Measurements from ENCODE around the gene LRRC9. TPM values are rescaled to one million over a fixed set of nuclear protein-coding genes. Genes with fewer than 3 reads are reported as not detected.

The LRRC9 gene
- total and polyA plus RNA-seq, 10 donors = not detected

GRCh38 chr14:59986556-59987059, 66.7 kb downstream of the LRRC9 start:
- no peak for DNase-seq
- no peaks in the 10 kb centered on the region for H3K36me3 ChIP-seq
- no peak overlapping the region for H3K27ac ChIP-seq
- TF ChIP-seq POLR2AphosphoS5 (IDR thresholded peaks at IDR 0.05) (no peak), CTCF (IDR thresholded peaks at IDR 0.05 in 8 of 11, conservative IDR thresholded peaks at IDR 0.05 in 3 of 11) (no peak), POLR2A (IDR thresholded peaks at IDR 0.05) (no peak)
- intact Hi-C loops (cut with DNase I; ENCODE audit: low total_unique reads) = no loop called here
- H3K9me3 ChIP-seq = peaks cover 0 to 4% (median 0%) of the 10 kb centered on the region in 8 donors
- H3K4me1 ChIP-seq = no peaks in the 10 kb centered on the region
- 78 to 88% (median 87%) methylated on average over 1 of the region's 1 CpG for WGBS, 5 donors
- no peak overlapping the region for H3K4me3 ChIP-seq
- peaks cover 0 to 4% (median 0%) of the 10 kb centered on the region in 7 donors for H3K27me3 ChIP-seq (replicated peaks in 1 of 7)

- H3K27ac ChIP-seq = no peak overlapping the region
- H3K4me1 ChIP-seq = no peaks in the 10 kb centered on the region
- intact Hi-C loops (cut with DNase I; ENCODE audit: low total_unique reads) = no loop called here
- H3K4me3 ChIP-seq = no peak overlapping the region
- peaks cover 0 to 3% (median 0%) of the 10 kb centered on the region in 7 donors for H3K27me3 ChIP-seq (replicated peaks in 1 of 7)
- DNase-seq = no peak
- H3K9me3 ChIP-seq = no peaks in the 10 kb centered on the region
- TF ChIP-seq POLR2AphosphoS5 (IDR thresholded peaks at IDR 0.05) = no peak
- TF ChIP-seq CTCF (IDR thresholded peaks at IDR 0.05 in 8 of 11, conservative IDR thresholded peaks at IDR 0.05 in 3 of 11) = no peak
- no peak for TF ChIP-seq POLR2A (IDR thresholded peaks at IDR 0.05)
- no peaks in the 10 kb centered on the region for H3K36me3 ChIP-seq
These were observed 77.5 kb downstream of the LRRC9 start for GRCh38 chr14:59997449-59997848.

- Histone ChIP-seq H3K36me3 (no peaks in the 10 kb centered on the region), H3K27me3 (replicated peaks in 1 of 7) (peaks cover 0 to 3% (median 0%) of the 10 kb centered on the region in 7 donors), H3K4me3 (no peak overlapping the region), H3K4me1 (no peaks in the 10 kb centered on the region), H3K27ac (no peak overlapping the region), H3K9me3 (no peaks in the 10 kb centered on the region)
- intact Hi-C loops (cut with DNase I; ENCODE audit: low total_unique reads) = no loop called here
- no peak for DNase-seq
- TF ChIP-seq POLR2A (IDR thresholded peaks at IDR 0.05) (no peak), POLR2AphosphoS5 (IDR thresholded peaks at IDR 0.05) (no peak), CTCF (IDR thresholded peaks at IDR 0.05 in 8 of 11, conservative IDR thresholded peaks at IDR 0.05 in 3 of 11) (no peak)
These were observed 78.0 kb downstream of the LRRC9 start for GRCh38 chr14:59997966-59998365.

- H3K4me1 ChIP-seq = no peaks in the 10 kb centered on the region
- no peak for TF ChIP-seq CTCF (IDR thresholded peaks at IDR 0.05 in 8 of 11, conservative IDR thresholded peaks at IDR 0.05 in 3 of 11)
- DNase-seq = no peak
- H3K9me3 ChIP-seq = no peaks in the 10 kb centered on the region
- H3K4me3 ChIP-seq = no peak overlapping the region
- H3K27me3 ChIP-seq (replicated peaks in 1 of 7) = peaks cover 0 to 3% (median 0%) of the 10 kb centered on the region in 7 donors
- 72 to 90% (median 80%) methylated on average over 1 of the region's 1 CpG for WGBS, 5 donors
- no peak overlapping the region for H3K27ac ChIP-seq
- intact Hi-C loops (cut with DNase I; ENCODE audit: low total_unique reads) = no loop called here
- H3K36me3 ChIP-seq = no peaks in the 10 kb centered on the region
These were observed 78.6 kb downstream of the LRRC9 start for GRCh38 chr14:59998564-59998963.
